ENCODE measurements around the gene GABRA4. TPM values are rescaled to one million over a fixed set of nuclear protein-coding genes. Genes with fewer than 3 reads are reported as not detected.

Gene GABRA4
- total RNA-seq, 4 donors from 2014 or later = 0.16 TPM; not detected in 3

DNA sequence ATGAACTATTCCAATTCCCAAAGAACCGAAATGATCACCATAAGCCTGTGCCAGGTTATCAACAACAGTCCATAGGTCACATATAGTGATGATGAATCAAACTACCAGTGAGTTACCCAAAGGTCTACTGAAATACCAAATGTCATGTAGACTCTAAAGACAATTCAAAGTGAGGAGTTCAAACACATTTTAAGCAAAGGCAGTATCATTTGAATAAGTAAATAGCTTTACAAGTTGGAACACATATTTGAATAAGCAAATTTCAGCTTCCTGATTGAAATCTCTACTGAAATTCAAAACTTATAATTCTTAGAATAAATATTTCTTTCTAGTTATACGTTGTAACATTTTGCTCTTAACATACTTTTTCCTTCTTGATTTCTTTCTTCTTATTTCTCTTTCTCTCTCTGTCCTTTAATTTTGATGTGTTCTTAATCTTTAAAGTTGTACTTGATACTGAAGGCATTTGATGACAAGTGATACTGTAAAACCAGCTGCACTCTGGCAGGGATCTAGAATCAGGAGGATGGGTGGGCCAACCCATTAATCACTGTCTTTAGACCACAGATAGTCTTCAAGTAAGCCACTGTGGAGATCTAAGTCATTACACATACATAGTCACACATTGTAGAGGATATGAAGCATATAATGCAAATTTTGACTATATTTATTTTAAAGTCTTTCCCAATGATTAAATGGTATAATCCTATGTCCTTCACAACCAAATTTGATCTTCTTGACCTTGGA lies 34.5 kb downstream of the GABRA4 start:
- 64 to 73% methylated on average over 1 to 2 of the region's 2 CpGs for WGBS, 2 donors (ENCODE audit: low coverage in 1 of 2)
- Histone ChIP-seq H3K36me3 (no peaks in the 10 kb centered on the region), H3K4me1 (no peaks in the 10 kb centered on the region), H3K4me3 (no peak overlapping the region), H3K9me3 (no peaks in the 10 kb centered on the region), H3K27ac (no peak overlapping the region), H3K27me3 (no peaks in the 10 kb centered on the region)
- no peak for DNase-seq
- TF ChIP-seq POLR2A (IDR thresholded peaks at IDR 0.05) = no peak
- no peak for TF ChIP-seq CTCF (IDR thresholded peaks at IDR 0.05)
- TF ChIP-seq EP300 (IDR thresholded peaks at IDR 0.05; ENCODE audit: low read depth) = no peak
- TF ChIP-seq POLR2AphosphoS5 (IDR thresholded peaks at IDR 0.05) = no peak
- intact Hi-C loops (cut with DNase I; ENCODE audit: low total_unique reads) (no loop called here), in situ Hi-C loops (cut with MboI; ENCODE audit: low pct_ligation_motif_present in 1 of 4, low pct_unique_long_range_greater_than_20kb in 1 of 4, low sequenced_read_pairs in 3 of 4) (no loop called here)

GRCh38 chr4:46956451-46956850 lies 36.9 kb downstream of the GABRA4 start:
- 57 to 66% methylated on average over 4 of the region's 4 CpGs for WGBS, 2 donors (ENCODE audit: low coverage in 1 of 2)
- intact Hi-C loops (cut with DNase I; ENCODE audit: low total_unique reads) = no loop called here
- DNase-seq = no peak
- H3K27ac ChIP-seq = no peak overlapping the region
- no peaks in the 10 kb centered on the region for H3K4me1 ChIP-seq
- no peaks in the 10 kb centered on the region for H3K27me3 ChIP-seq
- no peaks in the 10 kb centered on the region for H3K36me3 ChIP-seq
- TF ChIP-seq EP300 (IDR thresholded peaks at IDR 0.05; ENCODE audit: low read depth) (no peak), POLR2A (IDR thresholded peaks at IDR 0.05) (no peak), POLR2AphosphoS5 (IDR thresholded peaks at IDR 0.05) (no peak), CTCF (IDR thresholded peaks at IDR 0.05) (no peak)
- H3K9me3 ChIP-seq = no peaks in the 10 kb centered on the region
- no peak overlapping the region for H3K4me3 ChIP-seq
- in situ Hi-C loops (cut with MboI; ENCODE audit: low pct_ligation_motif_present in 1 of 4, low pct_unique_long_range_greater_than_20kb in 1 of 4, low sequenced_read_pairs in 3 of 4) = no loop called here

- TF ChIP-seq CTCF (IDR thresholded peaks at IDR 0.05) (no peak), POLR2AphosphoS5 (IDR thresholded peaks at IDR 0.05) (no peak), POLR2A (IDR thresholded peaks at IDR 0.05) (no peak), EP300 (IDR thresholded peaks at IDR 0.05; ENCODE audit: low read depth) (no peak)
- H3K27me3 ChIP-seq = no peaks in the 10 kb centered on the region
- intact Hi-C loops (cut with DNase I; ENCODE audit: low total_unique reads) = no loop called here
- no peaks in the 10 kb centered on the region for H3K9me3 ChIP-seq
- DNase-seq = no peak
- no peak overlapping the region for H3K27ac ChIP-seq
- H3K36me3 ChIP-seq = no peaks in the 10 kb centered on the region
- no peaks in the 10 kb centered on the region for H3K4me1 ChIP-seq
- H3K4me3 ChIP-seq = no peak overlapping the region
- in situ Hi-C loops (cut with MboI; ENCODE audit: low pct_ligation_motif_present in 1 of 4, low pct_unique_long_range_greater_than_20kb in 1 of 4, low sequenced_read_pairs in 3 of 4) = no loop called here
Measured at GRCh38 chr4:46955601-46956000, 37.8 kb downstream of the GABRA4 start.

DNA sequence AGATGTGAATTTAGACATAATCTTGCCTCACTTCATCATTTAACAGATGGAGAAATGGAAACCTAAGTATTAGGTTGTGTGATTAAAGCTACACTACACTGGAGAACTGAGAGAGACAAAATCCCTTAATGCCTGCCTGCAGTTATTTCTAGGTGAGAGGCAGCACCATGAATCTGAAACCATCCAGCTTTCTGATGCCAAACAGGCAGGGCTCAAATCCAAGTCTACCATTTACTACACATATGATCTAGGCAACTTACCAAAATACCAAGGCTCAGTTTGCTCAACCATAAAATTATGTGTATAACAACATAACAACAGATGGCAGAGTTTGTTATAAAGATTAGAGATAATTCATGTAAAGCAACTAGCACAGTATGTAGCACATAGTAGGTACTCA lies 38.7 kb downstream of the GABRA4 start:
- DNase-seq = no peak
- Histone ChIP-seq H3K36me3 (no peaks in the 10 kb centered on the region), H3K27me3 (no peaks in the 10 kb centered on the region), H3K9me3 (no peaks in the 10 kb centered on the region), H3K4me1 (no peaks in the 10 kb centered on the region), H3K4me3 (no peak overlapping the region), H3K27ac (no peak overlapping the region)
- intact Hi-C loops (cut with DNase I; ENCODE audit: low total_unique reads) (no loop called here), in situ Hi-C loops (cut with MboI; ENCODE audit: low pct_ligation_motif_present in 1 of 4, low pct_unique_long_range_greater_than_20kb in 1 of 4, low sequenced_read_pairs in 3 of 4) (no loop called here)
- TF ChIP-seq POLR2A (IDR thresholded peaks at IDR 0.05) (no peak), EP300 (IDR thresholded peaks at IDR 0.05; ENCODE audit: low read depth) (no peak), CTCF (IDR thresholded peaks at IDR 0.05) (no peak), POLR2AphosphoS5 (IDR thresholded peaks at IDR 0.05) (no peak)

Measured in transverse colon (tissue), 4 donors.